Mesenteric fat pad (tissue), 1 donor: Measurements from ENCODE around the gene SHISAL2B. TPM values are rescaled to one million over a fixed set of nuclear protein-coding genes. Genes with fewer than 3 reads are reported as not detected.
"Not testable (repeated sequence)": the region's sequence is repeated elsewhere in the genome, so short reads cannot be mapped to it uniquely, and the experiment has no call there.

Experiments
- DNase-seq: peaks from one replicate; pipeline ENCODE4 v3.0.0-alpha.2; 2020; ENCODE audit warnings: low spot score
- long read RNA-seq: library from polyadenylated mRNA; unstranded; transcript quantifications from one replicate; pipeline ENCODE4 v2.0.0, GENCODE V29; 2020
- total RNA-seq: library from RNA; stranded (reverse); fragmentation: NEBNext Ultra II Directional; extraction: Animal tissue kit (Norgen Biotek cat#: 25700); gene quantifications from one replicate; pipeline ENCODE4 v1.2.1, GENCODE V29; 2021
- donor health status: DM: yes; HTN: yes; CAD: no.

SHISAL2B gene
- total RNA-seq, result not detected
- long read RNA-seq, result 0 reads

DNA sequence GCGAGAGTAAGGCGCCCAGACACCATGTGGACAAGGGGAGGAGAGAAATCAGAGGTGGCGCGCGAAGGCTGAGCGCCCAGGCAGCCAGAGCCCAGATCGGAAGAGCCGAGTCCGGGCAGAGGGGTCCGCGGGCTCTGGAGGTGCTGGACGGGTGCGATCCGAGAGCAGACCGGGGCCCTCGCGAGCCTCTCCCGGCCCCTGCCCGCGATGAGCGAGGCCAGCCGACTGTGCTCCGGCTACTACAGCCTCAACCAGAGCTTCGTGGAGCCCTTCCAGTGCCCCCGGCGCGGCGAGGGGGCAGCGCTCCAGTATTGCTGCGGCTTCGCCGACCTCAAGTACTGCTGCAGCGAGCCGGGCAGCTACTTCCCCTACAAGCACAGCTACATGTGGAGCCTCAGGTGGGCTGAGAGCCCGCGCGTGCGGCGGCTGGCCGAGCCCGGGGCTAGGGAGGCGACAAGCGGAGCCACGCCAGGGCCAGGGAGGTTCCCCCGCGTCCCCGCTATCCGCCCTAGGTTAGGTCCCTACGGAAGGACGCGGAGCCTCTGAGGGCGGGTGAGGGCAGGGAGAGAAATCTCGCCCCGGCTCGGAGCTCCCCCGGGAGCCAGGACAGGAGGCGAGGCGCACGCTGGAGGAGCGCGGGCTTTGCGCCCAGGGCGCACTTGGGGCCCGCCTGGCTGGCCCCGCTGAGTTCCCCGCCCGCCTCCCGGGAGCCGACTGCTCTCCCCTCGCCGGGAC, at the start of gene SHISAL2B:
Gene SHISAL2B (plus strand): TSS at position 87 of the 735 bp plus-strand sequence. CDS start 121 bp downstream, at position 208.
- DNase-seq, result no peak

GRCh38 chr5:64644831-64645230, 45.5 kb upstream of the SHISAL2B start:
- no peak for DNase-seq

GRCh38 chr5:64646169-64646568, 44.1 kb upstream of the SHISAL2B start:
- no peak for DNase-seq

- no peak for DNase-seq
These were observed 40.8 kb upstream of the SHISAL2B start for GRCh38 chr5:64649512-64649911.

DNA sequence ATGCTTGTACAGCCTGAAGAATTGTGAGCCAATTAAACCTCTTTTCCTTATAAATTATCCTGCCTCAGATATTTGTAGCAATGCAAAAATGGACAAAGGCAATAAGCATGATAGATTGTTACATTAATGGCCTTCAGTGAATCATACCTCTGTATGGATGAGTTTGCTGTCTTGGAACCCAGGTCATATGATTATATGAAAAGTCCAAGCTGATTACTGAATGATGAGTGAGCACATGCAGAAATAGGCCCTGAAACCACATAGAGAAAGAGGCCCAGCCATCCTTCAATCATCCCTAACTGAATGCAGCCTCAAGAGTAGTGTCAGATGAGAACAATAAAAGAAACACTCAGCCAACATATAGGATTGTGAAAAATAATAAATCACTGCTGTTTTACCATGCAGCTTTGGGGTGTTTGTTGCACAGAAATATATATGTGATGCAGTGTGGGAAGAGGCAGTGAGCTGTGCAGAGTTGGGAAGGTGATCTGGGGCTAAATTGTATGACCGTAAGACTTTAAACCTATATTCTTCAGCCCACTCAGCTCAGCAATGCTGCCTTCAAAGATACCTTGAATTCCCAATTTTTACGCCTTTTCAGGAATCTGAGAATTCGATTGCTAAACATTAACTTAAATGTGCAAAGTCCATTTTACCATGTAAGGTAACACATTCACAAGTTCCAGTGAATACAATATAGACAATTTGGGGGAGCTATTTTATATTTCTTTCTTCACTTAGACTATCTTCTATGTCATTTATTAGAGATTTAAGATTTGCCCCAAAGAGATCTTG, 36.3 kb upstream of the SHISAL2B start:
- DNase-seq, result no peak

GRCh38 chr5:64654561-64654938, 35.8 kb upstream of the SHISAL2B start:
- DNase-seq, result no peak

- DNase-seq, result no peak
These were observed 34.7 kb upstream of the SHISAL2B start for GRCh38 chr5:64655596-64655995.

DNA sequence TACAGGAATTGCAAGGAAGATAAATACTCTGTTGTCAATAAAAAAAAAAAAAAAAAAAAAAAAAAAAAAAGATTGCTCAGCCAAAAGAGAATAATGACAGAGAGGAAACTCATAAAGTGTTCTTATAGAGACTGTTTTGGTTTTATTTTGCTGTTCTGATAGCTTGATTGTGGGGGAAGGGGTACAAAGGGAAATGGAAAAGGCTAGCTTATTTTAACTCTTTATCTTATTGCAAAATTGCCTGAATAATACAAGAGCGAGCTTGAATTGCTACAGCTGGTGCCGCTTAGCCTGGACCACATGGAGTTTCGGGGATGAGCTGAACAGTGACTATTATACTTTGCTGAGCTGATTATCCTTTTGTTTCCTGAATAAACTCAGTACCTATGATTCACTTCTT, 31.0 kb upstream of the SHISAL2B start:
- DNase-seq, result no peak

GRCh38 chr5:64663181-64663580, 27.1 kb upstream of the SHISAL2B start:
- not testable (repeated sequence) for DNase-seq

GRCh38 chr5:64665243-64665642, 25.1 kb upstream of the SHISAL2B start:
- DNase-seq, result no peak

DNA sequence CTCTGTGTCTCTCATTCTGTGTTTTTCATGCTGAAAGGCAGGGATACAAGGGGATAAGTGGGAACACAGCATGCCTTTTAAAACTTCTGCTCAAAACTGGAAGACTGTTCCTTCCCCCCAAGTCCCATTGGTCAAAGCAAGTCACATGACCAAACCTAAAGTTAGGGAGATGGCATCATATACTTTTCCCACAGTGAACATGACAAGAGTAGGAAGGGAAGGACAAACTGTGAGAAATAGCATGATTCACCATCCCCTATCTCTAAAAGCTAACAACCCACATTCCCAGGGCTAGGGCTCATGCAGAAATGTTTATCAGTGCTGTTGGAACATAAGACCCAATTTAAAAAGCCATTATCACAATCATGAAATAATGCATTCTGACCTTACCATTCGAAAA, 24.2 kb upstream of the SHISAL2B start:
- no peak for DNase-seq

GRCh38 chr5:64667068-64667467, 23.2 kb upstream of the SHISAL2B start:
- DNase-seq, result no peak

DNA sequence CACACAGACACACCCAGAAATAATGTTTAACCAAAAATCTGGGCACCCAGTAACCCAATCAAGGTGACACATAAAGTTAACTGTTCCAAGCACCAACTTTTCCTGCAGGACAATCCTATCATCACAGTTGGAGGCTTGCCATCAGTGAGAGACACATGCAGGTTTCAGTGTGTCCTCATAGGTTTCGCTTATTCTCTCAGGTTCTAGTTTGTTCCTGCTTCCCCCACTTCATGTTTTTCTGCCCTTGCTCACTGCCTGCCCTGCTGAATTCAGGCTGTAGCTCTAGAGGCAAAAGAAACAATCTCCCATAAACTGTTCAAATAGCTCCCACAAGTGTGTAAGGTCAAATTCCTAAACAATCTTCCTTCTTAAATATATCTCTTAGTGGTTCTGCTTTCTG, 20.0 kb upstream of the SHISAL2B start:
- DNase-seq, result no peak

DNA sequence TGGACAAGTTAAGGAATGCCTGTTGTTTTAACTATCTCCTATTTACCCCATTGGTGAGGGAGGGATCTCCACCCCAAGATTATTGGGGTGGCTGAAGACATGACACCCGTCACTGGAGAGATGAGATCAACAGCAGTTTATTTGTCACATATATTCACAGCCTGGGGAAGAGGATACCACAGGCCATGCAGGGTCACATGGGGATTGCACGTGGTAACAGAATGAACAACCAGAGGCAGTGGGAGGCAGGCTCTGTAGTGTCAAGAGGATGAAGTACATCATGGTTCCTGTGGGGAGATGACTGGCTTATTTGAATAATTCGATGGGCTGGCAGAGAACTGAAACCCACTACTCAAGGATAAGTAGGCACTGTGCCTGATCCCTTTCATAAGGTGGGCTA, 18.6 kb upstream of the SHISAL2B start:
- no peak for DNase-seq

DNA sequence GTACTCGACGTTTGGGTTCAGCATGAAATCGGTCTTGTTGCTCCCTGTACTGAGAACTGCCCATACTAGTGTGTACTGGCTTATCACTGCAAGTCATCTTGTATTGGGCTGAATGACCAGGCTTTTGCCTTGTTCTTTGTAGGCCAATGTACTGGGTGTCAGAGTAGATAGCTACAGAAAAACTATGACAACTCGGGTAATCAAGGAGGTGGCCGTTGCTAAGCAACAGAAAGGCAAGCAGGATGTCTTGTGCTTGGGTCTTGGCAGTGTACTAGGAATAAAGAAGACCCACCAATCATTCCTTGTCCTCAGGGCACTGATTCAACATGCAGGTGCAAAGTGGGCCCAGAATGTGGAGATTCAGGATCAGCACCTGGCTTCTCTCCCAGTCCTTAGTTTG, 11.9 kb upstream of the SHISAL2B start:
- no peak for DNase-seq

DNA sequence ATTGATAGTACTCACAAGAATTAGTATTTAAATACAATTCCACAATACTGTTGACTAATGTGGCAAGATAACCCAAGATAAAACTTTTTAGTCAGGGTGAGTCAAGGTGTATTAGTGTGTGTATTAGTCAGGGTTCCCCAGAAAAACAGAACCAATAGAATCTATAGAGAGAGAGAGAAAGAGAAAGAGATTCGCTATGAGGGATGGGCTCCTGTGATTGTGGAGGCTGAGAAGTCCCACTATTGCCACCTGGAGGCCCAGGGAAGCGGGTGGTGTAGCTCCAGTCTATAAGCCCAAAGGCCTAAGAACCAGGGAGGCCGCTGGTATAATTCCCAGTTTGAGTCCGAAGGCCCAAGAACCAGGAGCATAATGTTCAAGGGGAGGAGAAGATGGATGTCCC, 10.0 kb upstream of the SHISAL2B start:
- no peak for DNase-seq

GRCh38 chr5:64682608-64683007, 7.7 kb upstream of the SHISAL2B start:
- no peak for DNase-seq

DNA sequence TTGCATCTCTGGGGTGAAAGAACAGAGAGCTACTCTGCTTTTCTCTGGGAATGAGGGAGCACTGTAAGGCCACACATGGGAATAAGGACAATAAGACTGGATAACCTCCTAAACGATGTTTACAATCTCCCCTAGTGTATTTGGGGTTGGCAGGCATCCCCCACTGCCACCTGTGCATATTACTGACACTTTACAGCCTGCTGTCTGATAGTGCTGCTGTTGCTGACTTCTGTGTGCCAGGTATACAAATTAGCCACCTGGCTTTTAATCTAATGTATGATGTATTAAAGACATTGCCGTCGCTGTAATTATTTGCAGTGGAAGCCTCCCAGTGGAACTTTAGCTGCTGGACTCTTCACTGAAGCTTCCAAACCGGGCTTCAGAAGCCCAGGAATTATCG, 4.4 kb upstream of the SHISAL2B start:
- DNase-seq, result no peak

GRCh38 chr5:64688391-64688790, 1.9 kb upstream of the SHISAL2B start:
- DNase-seq, result no peak

- DNase-seq, result no peak
These were observed 1.3 kb upstream of the SHISAL2B start for GRCh38 chr5:64688965-64689364.

- DNase-seq, result no peak
These were observed 243 bp upstream of the SHISAL2B start for GRCh38 chr5:64690104-64690416.

DNA sequence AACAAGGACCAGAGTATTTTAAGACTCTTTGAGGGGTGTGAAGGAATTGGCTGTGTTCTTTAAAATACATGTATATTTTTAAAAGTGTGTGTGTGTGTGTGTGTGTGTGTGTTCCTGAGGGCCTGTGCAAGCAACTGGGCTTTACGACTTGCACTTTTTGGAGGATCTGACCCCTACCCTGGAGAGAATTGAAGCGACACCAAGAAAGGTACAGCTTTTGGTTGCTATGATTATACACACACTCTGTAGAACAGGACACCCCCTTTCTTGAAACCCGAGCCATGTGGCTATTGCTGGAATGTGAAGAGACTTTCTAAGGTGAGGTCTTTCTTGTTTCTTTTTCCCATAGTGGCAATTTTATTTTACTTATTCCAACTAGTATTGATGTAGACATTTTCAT, 988 bp downstream of the SHISAL2B start:
- DNase-seq, result no peak

DNA sequence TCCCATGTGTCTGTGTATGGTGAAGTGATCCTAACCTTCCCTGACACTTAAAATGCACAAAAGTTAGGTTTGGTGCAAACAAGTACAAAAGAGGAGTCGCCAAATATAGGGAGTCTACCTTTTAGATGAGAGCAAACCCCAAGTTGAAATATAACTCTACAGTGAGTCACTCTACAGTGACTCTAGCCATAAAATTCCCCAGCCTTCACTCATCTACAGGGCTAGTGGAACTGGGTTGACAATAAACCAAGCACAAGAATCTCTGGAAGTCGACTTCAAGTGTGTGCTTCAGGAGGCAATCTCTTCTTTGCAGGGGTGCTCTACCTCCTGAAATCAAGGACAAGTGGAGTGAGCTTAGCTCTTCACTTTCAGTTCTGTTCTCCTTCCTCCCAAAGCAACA, 3.3 kb downstream of the SHISAL2B start:
- DNase-seq, result no peak
